Stimulated activated memory B cell treated with anti-CD40 and anti-IgM and Interleukin-4, amounts not matched to agents 10 μg/mL and 1 μg/mL and 100 μg/mL, for 72 hours (primary cell): ENCODE results near the gene KRTAP10-11.
"Not testable (repeated sequence)": the region's sequence is repeated elsewhere in the genome, so short reads cannot be mapped to it uniquely, and the experiment has no call there.

ENCODE experiments used
- ATAC-seq: fragments of 150-1000 bp; cut with Tn5 transposase; 2 replicates; pipeline ENCODE4 v1.10.0; 2021
- H3K27ac Mint-ChIP-seq: one replicate; pipeline ENCODE4 v1.8.0; 2022; ENCODE audit warnings: mild to moderate bottlenecking, mixed read lengths
- H3K27me3 Mint-ChIP-seq: one replicate; pipeline ENCODE4 v1.8.0; 2022; ENCODE audit warnings: mixed read lengths
- H3K36me3 Mint-ChIP-seq: one replicate; pipeline ENCODE4 v1.8.0; 2022; ENCODE audit warnings: mixed read lengths
- H3K4me1 Mint-ChIP-seq: one replicate; pipeline ENCODE4 v1.8.0; 2022; ENCODE audit warnings: mixed read lengths
- H3K4me3 Mint-ChIP-seq: one replicate; pipeline ENCODE4 v1.8.0; 2022; ENCODE audit warnings: mild to moderate bottlenecking, moderate library complexity, mixed read lengths
- H3K9me3 Mint-ChIP-seq: one replicate; pipeline ENCODE4 v1.8.0; 2022; ENCODE audit warnings: mixed read lengths

The KRTAP10-11 gene

GRCh38 chr21:44646366-44647221 lies at the start of gene KRTAP10-11:
Gene KRTAP10-11 (plus strand): TSS chr21:44646414. CDS start chr21:44646459, 45 bp downstream.
- H3K4me1 Mint-ChIP-seq, H3K36me3 Mint-ChIP-seq, ATAC-seq, H3K4me3 Mint-ChIP-seq, H3K27ac Mint-ChIP-seq: not testable (repeated sequence)
- Mint-ChIP-seq H3K9me3 (peaks cover 13% of the 10 kb centered on the region), H3K27me3 (peaks cover 52% of the 10 kb centered on the region)

GRCh38 chr21:44598061-44598460 lies 48.2 kb upstream of the KRTAP10-11 start:
- peaks cover 47% of the 10 kb centered on the region for H3K27me3 Mint-ChIP-seq

GRCh38 chr21:44599264-44600029 lies 46.8 kb upstream of the KRTAP10-11 start:
- ATAC-seq, result no peak
- Mint-ChIP-seq H3K4me1 (no peaks in the 10 kb centered on the region), H3K27me3 (peaks cover 61% of the 10 kb centered on the region), H3K27ac (no peak overlapping the region), H3K9me3 (peaks cover 6% of the 10 kb centered on the region), H3K4me3 (no peak overlapping the region), H3K36me3 (peaks cover 4% of the 10 kb centered on the region)

More at GRCh38 chr21:44598061-44598460, 48.2 kb upstream of the KRTAP10-11 start:
- H3K4me1 Mint-ChIP-seq, result no peaks in the 10 kb centered on the region
- peaks cover 6% of the 10 kb centered on the region for H3K9me3 Mint-ChIP-seq
- peaks cover 4% of the 10 kb centered on the region for H3K36me3 Mint-ChIP-seq
- H3K27ac Mint-ChIP-seq, result no peak overlapping the region
- no peak for ATAC-seq
- H3K4me3 Mint-ChIP-seq, result no peak overlapping the region

- H3K27ac Mint-ChIP-seq, H3K36me3 Mint-ChIP-seq, ATAC-seq, H3K4me3 Mint-ChIP-seq, H3K4me1 Mint-ChIP-seq, H3K9me3 Mint-ChIP-seq: not testable (repeated sequence)
- H3K27me3 Mint-ChIP-seq, result peaks cover 67% of the 10 kb centered on the region
Measured at GRCh38 chr21:44600118-44600978, 45.9 kb upstream of the KRTAP10-11 start, which contains the start of gene KRTAP10-7. Gene KRTAP10-7 (plus strand): TSS chr21:44600597. CDS start chr21:44600622, 25 bp downstream.

GRCh38 chr21:44601091-44601490 lies 45.1 kb upstream of the KRTAP10-11 start:
- H3K27ac Mint-ChIP-seq, H3K36me3 Mint-ChIP-seq, H3K4me1 Mint-ChIP-seq, H3K9me3 Mint-ChIP-seq, H3K4me3 Mint-ChIP-seq, ATAC-seq: not testable (repeated sequence)
- H3K27me3 Mint-ChIP-seq, result peaks cover 73% of the 10 kb centered on the region

- Mint-ChIP-seq H3K27ac (no peak overlapping the region), H3K9me3 (peaks cover 9% of the 10 kb centered on the region), H3K27me3 (peaks cover 81% of the 10 kb centered on the region), H3K4me3 (no peak overlapping the region), H3K36me3 (peaks cover 4% of the 10 kb centered on the region), H3K4me1 (no peaks in the 10 kb centered on the region)
- ATAC-seq, result no peak
Measured at GRCh38 chr21:44601596-44602462, 44.4 kb upstream of the KRTAP10-11 start.

- Mint-ChIP-seq H3K36me3 (peaks cover 4% of the 10 kb centered on the region), H3K4me3 (no peak overlapping the region), H3K4me1 (no peaks in the 10 kb centered on the region), H3K27ac (no peak overlapping the region), H3K27me3 (peaks cover 80% of the 10 kb centered on the region), H3K9me3 (peaks cover 9% of the 10 kb centered on the region)
- ATAC-seq, result no peak
Measured at GRCh38 chr21:44602463-44602850, 43.8 kb upstream of the KRTAP10-11 start.

GRCh38 chr21:44603109-44603875 lies 42.9 kb upstream of the KRTAP10-11 start:
- H3K36me3 Mint-ChIP-seq, result peaks cover 4% of the 10 kb centered on the region
- no peak overlapping the region for H3K27ac Mint-ChIP-seq
- peaks cover 72% of the 10 kb centered on the region for H3K27me3 Mint-ChIP-seq

GRCh38 chr21:44603911-44604310 lies 42.3 kb upstream of the KRTAP10-11 start:
- peaks cover 3% of the 10 kb centered on the region for H3K36me3 Mint-ChIP-seq
- no peaks in the 10 kb centered on the region for H3K4me1 Mint-ChIP-seq
- no peak overlapping the region for H3K4me3 Mint-ChIP-seq
- no peak for ATAC-seq
- H3K27ac Mint-ChIP-seq, result no peak overlapping the region
- H3K27me3 Mint-ChIP-seq, result peaks cover 66% of the 10 kb centered on the region
- H3K9me3 Mint-ChIP-seq, result peaks cover 4% of the 10 kb centered on the region

More at GRCh38 chr21:44603109-44603875, 42.9 kb upstream of the KRTAP10-11 start:
- Mint-ChIP-seq H3K4me1 (no peaks in the 10 kb centered on the region), H3K4me3 (no peak overlapping the region), H3K9me3 (peaks cover 6% of the 10 kb centered on the region)
- ATAC-seq, result no peak

- no peaks in the 10 kb centered on the region for H3K4me1 Mint-ChIP-seq
- no peak for ATAC-seq
- peaks cover 15% of the 10 kb centered on the region for H3K36me3 Mint-ChIP-seq
- H3K27me3 Mint-ChIP-seq, result peaks cover 49% of the 10 kb centered on the region
- H3K4me3 Mint-ChIP-seq, result no peak overlapping the region
- peaks cover 21% of the 10 kb centered on the region for H3K9me3 Mint-ChIP-seq
- no peak overlapping the region for H3K27ac Mint-ChIP-seq
Measured at GRCh38 chr21:44606495-44606894, 39.7 kb upstream of the KRTAP10-11 start.

- Mint-ChIP-seq H3K36me3 (peaks cover 28% of the 10 kb centered on the region), H3K27ac (no peak overlapping the region), H3K4me1 (no peaks in the 10 kb centered on the region), H3K9me3 (peaks cover 34% of the 10 kb centered on the region), H3K4me3 (no peak overlapping the region), H3K27me3 (peaks cover 45% of the 10 kb centered on the region)
- no peak for ATAC-seq
Measured at GRCh38 chr21:44609193-44609592, 37.0 kb upstream of the KRTAP10-11 start.

- H3K27me3 Mint-ChIP-seq, result peaks cover 43% of the 10 kb centered on the region
Measured at GRCh38 chr21:44610157-44610843, 35.9 kb upstream of the KRTAP10-11 start.

GRCh38 chr21:44611551-44611950 lies 34.7 kb upstream of the KRTAP10-11 start:
- Mint-ChIP-seq H3K27ac (no peak overlapping the region), H3K4me1 (no peaks in the 10 kb centered on the region), H3K36me3 (peaks cover 28% of the 10 kb centered on the region)

More at GRCh38 chr21:44610157-44610843, 35.9 kb upstream of the KRTAP10-11 start:
- not testable (repeated sequence) for H3K27ac Mint-ChIP-seq, H3K4me3 Mint-ChIP-seq, H3K4me1 Mint-ChIP-seq, ATAC-seq
- Mint-ChIP-seq H3K9me3 (peaks cover 34% of the 10 kb centered on the region), H3K36me3 (peaks cover 28% of the 10 kb centered on the region)

More at GRCh38 chr21:44611551-44611950, 34.7 kb upstream of the KRTAP10-11 start:
- no peak overlapping the region for H3K4me3 Mint-ChIP-seq
- no peak for ATAC-seq
- H3K27me3 Mint-ChIP-seq, result peaks cover 45% of the 10 kb centered on the region
- H3K9me3 Mint-ChIP-seq, result peaks cover 32% of the 10 kb centered on the region
